Hematopoietic multipotent progenitor cell treated with erythropoietin and hydrocortisone succinate and interleukin-3 and kit ligand, for 15 days (in vitro differentiated cells): ENCODE measurements around the gene CHD9.

Experiments
- DNase-seq: peaks from one replicate; pipeline ENCODE4 v3.0.0-alpha.2; 2015; ENCODE audit warnings: low spot score

CHD9 gene

DNA sequence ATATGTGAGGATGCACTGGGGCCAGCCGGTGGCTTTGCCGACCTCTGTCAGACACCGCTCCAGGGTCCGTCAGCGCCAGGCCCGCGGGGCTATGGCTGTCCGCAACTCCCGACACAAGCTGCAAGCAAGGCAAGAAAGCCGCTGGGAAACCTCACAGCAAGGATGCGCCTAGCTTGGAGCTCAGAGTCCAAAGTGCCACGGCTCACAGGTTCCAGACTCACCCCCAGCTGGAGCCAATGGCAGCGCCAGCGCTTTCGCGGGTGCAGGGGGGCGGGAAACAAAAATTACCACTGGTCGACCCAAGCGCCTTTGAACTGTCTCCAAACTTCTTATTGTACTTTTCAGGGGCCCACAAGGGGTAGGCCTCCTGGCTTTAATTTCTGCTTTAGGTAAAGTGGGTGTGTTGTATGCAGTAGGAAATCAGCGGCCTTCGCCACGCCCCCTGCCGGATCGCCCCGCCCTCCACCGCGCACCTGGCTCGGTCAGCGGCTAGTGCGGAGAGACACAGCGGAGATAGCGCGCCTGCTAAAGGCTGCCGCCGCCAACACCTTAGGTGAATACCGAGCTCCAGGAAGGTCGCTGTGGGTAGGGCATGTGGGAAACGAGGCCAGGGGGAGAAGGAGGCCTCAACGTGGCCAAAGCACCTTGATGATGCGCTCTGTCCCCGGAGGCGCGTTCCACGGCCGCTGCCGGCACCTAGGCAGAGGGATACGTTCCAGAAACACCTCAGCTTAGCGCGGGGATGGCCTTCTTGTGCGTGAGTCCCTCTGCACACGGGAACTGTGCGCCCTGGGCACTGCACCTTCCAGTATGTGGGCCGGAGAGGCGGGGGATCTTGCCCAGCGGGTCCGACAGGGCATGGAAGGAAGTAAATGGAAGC is 318.4 kb downstream of the CHD9 start:
- no peak for DNase-seq

GRCh38 chr16:53374800-53375199 is 320.0 kb downstream of the CHD9 start:
- DNase-seq, result no peak

DNA sequence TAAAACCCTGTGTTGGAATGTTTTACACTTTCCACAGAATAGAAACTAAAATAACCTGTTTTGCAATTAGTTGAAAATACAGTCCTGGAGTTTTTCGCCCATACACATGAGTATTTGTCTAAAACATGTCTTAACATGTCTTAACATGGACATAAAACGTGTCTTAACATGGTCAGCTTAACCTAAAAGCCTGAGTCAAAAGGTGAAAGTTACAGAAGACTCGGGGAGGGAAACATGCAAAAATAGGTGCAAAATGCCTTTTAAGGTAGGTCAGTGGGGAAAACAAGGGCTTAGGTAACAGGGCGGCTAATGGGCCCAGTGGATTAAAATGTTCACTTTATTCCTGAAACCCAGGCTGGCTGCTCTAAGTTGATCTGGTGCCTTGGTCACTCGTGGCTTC is 323.3 kb downstream of the CHD9 start:
- DNase-seq, result no peak
